WTC11 (cell line): ENCODE measurements around the gene REEP6. TPM values are rescaled to one million over a fixed set of nuclear protein-coding genes. Genes with fewer than 3 reads are reported as not detected.
"Not testable (repeated sequence)": the region's sequence is repeated elsewhere in the genome, so short reads cannot be mapped to it uniquely, and the experiment has no call there.

Source experiments
- ATAC-seq: fragments of 200-7000 bp; cut with Tn5 transposase; 2 replicates; pipeline ENCODE4 v1.10.0; 2021; ENCODE audit warnings: mild to moderate bottlenecking, moderate library complexity
- CTCF ChIA-PET: fragments of 300-600 bp; sonication (Branson Sonifier 250); formaldehyde crosslinking; loops from one replicate; lab custom pipeline; 2021; ENCODE audit warnings: antibody characterized with exemption; lab: Charles Lee
- POLR2A ChIA-PET: fragments of 350-600 bp; sonication (Branson Sonifier 250); formaldehyde crosslinking; loops from one replicate; lab custom pipeline; 2021; ENCODE audit warnings: antibody characterized with exemption; lab: Charles Lee
- DNase-seq: peaks from one replicate; pipeline ENCODE4 v3.0.0; 2021; ENCODE audit warnings: low spot score
- H3K27ac Mint-ChIP-seq: 2 replicates; pipeline ENCODE4 v1.8.0; 2021; ENCODE audit warnings: mixed read lengths
- H3K27me3 Mint-ChIP-seq: 2 replicates; pipeline ENCODE4 v1.8.0; 2021; ENCODE audit warnings: low read depth, mild to moderate bottlenecking, moderate library complexity, mixed read lengths
- H3K36me3 Mint-ChIP-seq: 2 replicates; pipeline ENCODE4 v1.8.0; 2021; ENCODE audit warnings: mixed read lengths
- H3K4me1 Mint-ChIP-seq: 2 replicates; pipeline ENCODE4 v1.8.0; 2022; ENCODE audit warnings: mixed read lengths
- H3K4me3 Mint-ChIP-seq: 2 replicates; pipeline ENCODE4 v1.8.0; 2021; ENCODE audit warnings: mild to moderate bottlenecking, moderate library complexity, mixed read lengths
- H3K9me3 Mint-ChIP-seq: 2 replicates; pipeline ENCODE4 v1.8.0; 2021; ENCODE audit warnings: mixed read lengths
- ATF1 ChIP-seq: sonication (generic); formaldehyde crosslinking; IDR thresholded peaks from 2 replicates; pipeline ENCODE4 v1.8.1; 2023; ENCODE audit warnings: mild to moderate bottlenecking, moderate library complexity, missing genetic modification reagents
- HMGA2 ChIP-seq: fragments of 250-450 bp; sonication (Bioruptor Pico); IDR thresholded peaks from 2 replicates; pipeline ENCODE4 v1.4.0; 2021; ENCODE audit warnings: mild to moderate bottlenecking, moderate library complexity
- MLX ChIP-seq: sonication (generic); formaldehyde crosslinking; IDR thresholded peaks from 2 replicates; pipeline ENCODE4 v1.8.1; 2023; ENCODE audit warnings: mild to moderate bottlenecking, missing genetic modification reagents, moderate library complexity
- ZNF232 ChIP-seq: sonication (generic); formaldehyde crosslinking; IDR thresholded peaks from 2 replicates; pipeline ENCODE4 v1.8.0; 2022; ENCODE audit warnings: mild to moderate bottlenecking, missing genetic modification reagents
- ZNF671 ChIP-seq: fragments of 250-450 bp; sonication (Bioruptor Pico); IDR thresholded peaks from 2 replicates; pipeline ENCODE4 v1.8.0; 2021; ENCODE audit warnings: mild to moderate bottlenecking
- total RNA-seq: library from RNA; stranded (reverse); gene quantifications from 3 replicates; pipeline ENCODE4 v1.2.3, GENCODE V29; 2021
- TF ChIP-seq, protein P1 (sequence below): sonication (generic); formaldehyde crosslinking; IDR thresholded peaks from 2 replicates; pipeline ENCODE4 v1.8.1; 2023; ENCODE audit warnings: mild to moderate bottlenecking, missing genetic modification reagents, moderate library complexity
- TF ChIP-seq, protein P2 (sequence below): fragments of 250-450 bp; sonication (Bioruptor Pico); conservative IDR thresholded peaks from 2 replicates; pipeline ENCODE4 v1.9.0; 2021; ENCODE audit warnings: mild to moderate bottlenecking
- TF ChIP-seq, protein P3 (sequence below): fragments of 250-450 bp; sonication (Bioruptor Pico); IDR thresholded peaks from 2 replicates; pipeline ENCODE4 v1.9.0; 2021; ENCODE audit warnings: mild to moderate bottlenecking
- TF ChIP-seq, protein P4 (sequence below): sonication (generic); formaldehyde crosslinking; IDR thresholded peaks from 2 replicates; pipeline ENCODE4 v1.8.0; 2022; ENCODE audit warnings: mild to moderate bottlenecking, missing genetic modification reagents
- TF ChIP-seq, protein P5 (sequence below): sonication (generic); formaldehyde crosslinking; conservative IDR thresholded peaks from 2 replicates; pipeline ENCODE4 v1.8.1; 2022; ENCODE audit warnings: mild to moderate bottlenecking, missing genetic modification reagents

The REEP6 gene
- total RNA-seq, 1 experiment from 2014 or later = 17.0 TPM

GRCh38 chr19:1514986-1515721 lies 24.2 kb downstream of the REEP6 start:
- Mint-ChIP-seq H3K4me1 (no peaks in the 10 kb centered on the region), H3K9me3 (peaks cover 14% of the 10 kb centered on the region), H3K27ac (no peak overlapping the region), H3K36me3 (no peaks in the 10 kb centered on the region), H3K27me3 (peaks cover 36% of the 10 kb centered on the region), H3K4me3 (no peak overlapping the region)
- no peak for TF ChIP-seq HMGA2 (CRISPR knock-in tag)
- DNase-seq (no peak), ATAC-seq (no peak)
- CTCF ChIA-PET = interaction anchor here (0.7 to 1.8 kb wide), 6 partner anchors 8 to 323 kb away, joined by 3 to 8 read pairs (median 4); partner anchors contain the start of gene PLK5
- POLR2A ChIA-PET = interaction anchor here (0.6 kb wide), 1 partner anchor 23 kb away, joined by 10 read pairs; no protein-coding TSS in a partner anchor

DNA sequence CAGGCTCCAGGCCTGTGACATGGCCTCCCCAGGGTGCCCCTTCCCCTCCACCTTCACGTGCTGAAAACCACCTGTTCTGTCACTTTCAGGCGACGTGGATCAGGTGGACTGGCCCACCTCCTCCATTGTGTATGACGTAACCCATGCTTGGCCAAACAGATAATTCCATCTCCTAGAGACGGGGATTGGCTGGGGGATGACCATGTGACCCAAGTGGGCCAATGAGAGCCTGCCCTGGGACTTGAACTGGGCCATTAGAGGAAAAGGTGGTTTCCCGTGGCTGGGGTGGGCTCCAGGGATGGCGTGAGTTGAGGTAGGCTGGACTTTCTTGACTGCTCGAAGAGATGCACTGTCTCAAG lies 25.4 kb downstream of the REEP6 start:
- ChIA-PET CTCF (no interaction called here), POLR2A (no interaction called here)
- DNase-seq (no peak), ATAC-seq (no peak; the same call in 1 of the 2 replicates)
- Mint-ChIP-seq H3K27me3 (peaks cover 27% of the 10 kb centered on the region), H3K4me1 (no peaks in the 10 kb centered on the region), H3K36me3 (no peaks in the 10 kb centered on the region), H3K27ac (no peak overlapping the region), H3K4me3 (no peak overlapping the region), H3K9me3 (peaks cover 14% of the 10 kb centered on the region)
- TF ChIP-seq, protein P1, sequence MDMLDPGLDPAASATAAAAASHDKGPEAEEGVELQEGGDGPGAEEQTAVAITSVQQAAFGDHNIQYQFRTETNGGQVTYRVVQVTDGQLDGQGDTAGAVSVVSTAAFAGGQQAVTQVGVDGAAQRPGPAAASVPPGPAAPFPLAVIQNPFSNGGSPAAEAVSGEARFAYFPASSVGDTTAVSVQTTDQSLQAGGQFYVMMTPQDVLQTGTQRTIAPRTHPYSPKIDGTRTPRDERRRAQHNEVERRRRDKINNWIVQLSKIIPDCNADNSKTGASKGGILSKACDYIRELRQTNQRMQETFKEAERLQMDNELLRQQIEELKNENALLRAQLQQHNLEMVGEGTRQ (CRISPR knock-in tag) = peak; percentile 77
- TF ChIP-seq, protein P2, sequence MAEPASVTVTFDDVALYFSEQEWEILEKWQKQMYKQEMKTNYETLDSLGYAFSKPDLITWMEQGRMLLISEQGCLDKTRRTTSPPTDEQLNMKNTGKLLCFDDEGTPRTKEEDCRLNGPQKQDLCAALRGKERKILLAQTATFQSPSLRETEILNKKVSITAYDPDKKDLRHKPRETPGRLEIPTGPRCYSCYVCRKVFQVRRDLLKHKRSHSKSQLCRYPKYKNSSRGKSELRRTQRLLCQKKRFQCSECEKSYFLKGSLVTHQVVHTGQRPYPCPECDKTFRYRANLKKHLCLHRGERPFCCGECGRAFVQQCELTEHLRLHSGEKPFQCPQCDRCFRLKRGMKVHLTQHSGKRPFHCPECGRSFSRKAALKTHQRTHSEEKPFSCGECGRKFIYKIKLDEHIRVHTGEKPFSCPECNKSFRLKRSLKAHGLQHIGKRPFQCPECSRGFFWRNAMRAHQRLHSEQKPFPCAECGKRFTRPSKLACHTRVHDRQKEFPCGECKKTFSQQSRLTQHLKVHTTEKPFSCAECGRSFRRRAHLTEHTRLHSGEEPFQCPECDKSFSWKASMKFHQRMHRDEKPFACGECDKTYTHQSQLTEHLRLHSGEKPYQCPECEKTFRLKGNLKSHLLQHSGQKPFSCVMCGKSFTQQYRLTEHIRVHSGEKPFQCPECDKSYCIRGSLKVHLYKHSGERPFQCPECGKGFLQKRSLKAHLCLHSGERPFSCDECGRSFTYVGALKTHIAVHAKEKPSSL (CRISPR knock-in tag) = no peak
- TF ChIP-seq ZNF671 (CRISPR knock-in tag) (no peak), ZNF232 (CRISPR knock-in tag) (no peak)
- TF ChIP-seq, protein P3, sequence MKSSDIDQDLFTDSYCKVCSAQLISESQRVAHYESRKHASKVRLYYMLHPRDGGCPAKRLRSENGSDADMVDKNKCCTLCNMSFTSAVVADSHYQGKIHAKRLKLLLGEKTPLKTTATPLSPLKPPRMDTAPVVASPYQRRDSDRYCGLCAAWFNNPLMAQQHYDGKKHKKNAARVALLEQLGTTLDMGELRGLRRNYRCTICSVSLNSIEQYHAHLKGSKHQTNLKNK (CRISPR knock-in tag) = no peak
- TF ChIP-seq, protein P4, sequence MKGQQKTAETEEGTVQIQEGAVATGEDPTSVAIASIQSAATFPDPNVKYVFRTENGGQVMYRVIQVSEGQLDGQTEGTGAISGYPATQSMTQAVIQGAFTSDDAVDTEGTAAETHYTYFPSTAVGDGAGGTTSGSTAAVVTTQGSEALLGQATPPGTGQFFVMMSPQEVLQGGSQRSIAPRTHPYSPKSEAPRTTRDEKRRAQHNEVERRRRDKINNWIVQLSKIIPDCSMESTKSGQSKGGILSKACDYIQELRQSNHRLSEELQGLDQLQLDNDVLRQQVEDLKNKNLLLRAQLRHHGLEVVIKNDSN (CRISPR knock-in tag) = peak; percentile 57; the same call in 1 of the 2 replicates

DNA sequence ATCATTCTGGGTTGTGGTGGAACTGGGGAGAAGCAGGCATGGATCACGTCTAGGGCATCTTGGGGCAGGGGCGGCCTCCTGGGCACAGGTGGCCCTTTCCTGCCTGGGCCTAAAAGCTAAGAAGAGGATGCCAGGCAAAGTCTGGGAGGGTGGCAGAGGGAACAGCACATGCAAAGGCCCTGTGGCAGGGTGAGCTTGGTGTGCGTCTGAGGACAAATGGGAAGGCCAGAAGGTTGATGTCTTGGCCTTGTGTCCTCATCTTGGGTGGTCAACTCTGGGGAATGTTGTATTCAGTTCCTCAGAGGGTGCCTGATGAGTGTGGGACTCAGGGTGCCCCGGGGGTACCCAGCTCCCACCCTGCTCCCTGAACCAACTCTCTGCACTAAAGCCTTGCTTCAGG lies 27.5 kb downstream of the REEP6 start:
- DNase-seq (no peak), ATAC-seq (no peak)
- Mint-ChIP-seq H3K36me3 (no peaks in the 10 kb centered on the region), H3K27me3 (peaks cover 40% of the 10 kb centered on the region), H3K4me3 (no peak overlapping the region), H3K27ac (no peak overlapping the region), H3K4me1 (no peaks in the 10 kb centered on the region)
- POLR2A ChIA-PET = no interaction called here
- TF ChIP-seq ATF1 (CRISPR knock-in tag) (no peak), MLX (CRISPR knock-in tag) (no peak)
- TF ChIP-seq, protein P5, sequence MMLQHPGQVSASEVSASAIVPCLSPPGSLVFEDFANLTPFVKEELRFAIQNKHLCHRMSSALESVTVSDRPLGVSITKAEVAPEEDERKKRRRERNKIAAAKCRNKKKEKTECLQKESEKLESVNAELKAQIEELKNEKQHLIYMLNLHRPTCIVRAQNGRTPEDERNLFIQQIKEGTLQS (CRISPR knock-in tag) = no peak
- TF ChIP-seq, all 79 proteins: peak for 0
- H3K9me3 Mint-ChIP-seq = peaks cover 14% of the 10 kb centered on the region
- CTCF ChIA-PET = interaction anchor here (1.9 kb wide), 1 partner anchor 319 kb away, joined by 5 read pairs; no protein-coding TSS in a partner anchor

GRCh38 chr19:1519802-1520201 lies 28.8 kb downstream of the REEP6 start:
- DNase-seq, POLR2A ChIA-PET, H3K4me1 Mint-ChIP-seq, ATAC-seq, CTCF ChIA-PET, H3K36me3 Mint-ChIP-seq, H3K4me3 Mint-ChIP-seq, H3K27ac Mint-ChIP-seq: not testable (repeated sequence)
- H3K9me3 Mint-ChIP-seq = peaks cover 14% of the 10 kb centered on the region
- H3K27me3 Mint-ChIP-seq = peaks cover 38% of the 10 kb centered on the region
